HG02885 (cell line): ENCODE data around the gene CD300H.

ENCODE experiments used
- ATAC-seq: cut with Tn5 transposase; IDR thresholded peaks from one replicate; pipeline ENCODE4 v1.9.1; 2021; ENCODE audit warnings: mild to moderate bottlenecking; ENCODE audit not compliant: unreplicated experiment, poor library complexity

The CD300H gene

GRCh38 chr17:74512624-74513091 is 54.7 kb downstream of the CD300H start:
- peak; percentile 61 for ATAC-seq

GRCh38 chr17:74512036-74512435 is 55.3 kb downstream of the CD300H start:
- ATAC-seq: peak; percentile 12
